A549 (cell line): ENCODE data around the gene ADARB1. TPM values are rescaled to one million over a fixed set of nuclear protein-coding genes. Genes with fewer than 3 reads are reported as not detected.

Source experiments
- ATAC-seq, 2 experiments: fragments of 200-7000 bp in 1 of 2; fragments of >200 bp in 1 of 2; cut with Nextera tagmentation in 1 of 2; cut with Tn5 transposase in 1 of 2; 3 replicates each; pipeline versions ENCODE4 v1.8.0 to v1.9.1; 2018 to 2020; ENCODE audit warnings: mild to moderate bottlenecking in 1 of 2, moderate library complexity in 1 of 2
- CTCF ChIA-PET: fragments of 300-600 bp; sonication (Branson Sonifier 250); formaldehyde crosslinking; extraction: SDS; loops from one replicate; lab custom pipeline; 2021; ENCODE audit warnings: antibody characterized with exemption, inconsistent platforms; lab: Yijun Ruan, JAX
- POLR2A ChIA-PET: fragments of 350-600 bp; formaldehyde crosslinking; extraction: SDS; loops from one replicate; lab custom pipeline; 2021; ENCODE audit warnings: antibody characterized with exemption, inconsistent platforms; lab: Yijun Ruan, JAX
- DNase-seq, 2 experiments: peaks; one replicate each; pipeline versions ENCODE4 v3.0.0 to v3.0.0-alpha.2; 2011 to 2016; ENCODE audit warnings: low read depth in 1 of 2, low spot score in 1 of 2
- FAIRE-seq: peaks from 2 replicates; lab custom pipeline; 2011; peaks lifted over from hg19 to GRCh38; lab: Jason Lieb, UNC
- H3K27ac ChIP-seq, 2 experiments: fragments of >200 bp; sonication (Bioruptor Twin); formaldehyde crosslinking; 3 replicates each; pipeline ENCODE4 v1.5.1; 2016 to 2017
- H3K4me1 ChIP-seq: fragments of >200 bp; sonication (Bioruptor Twin); formaldehyde crosslinking; 3 replicates; pipeline ENCODE4 v1.6.1; 2016
- H3K4me2 ChIP-seq: fragments of >200 bp; sonication (Bioruptor Twin); formaldehyde crosslinking; 3 replicates; pipeline ENCODE4 v1.6.1; 2016
- H3K4me3 ChIP-seq: fragments of >200 bp; sonication (Bioruptor Twin); formaldehyde crosslinking; 3 replicates; pipeline ENCODE4 v1.5.1; 2016
- H3K9me3 ChIP-seq: fragments of >200 bp; sonication (Bioruptor Twin); formaldehyde crosslinking; 3 replicates; pipeline ENCODE4 v1.6.1; 2016
- ATOH8 ChIP-seq: fragments of 250-450 bp; sonication (Bioruptor Pico); IDR thresholded peaks from 2 replicates; pipeline ENCODE4 v1.5.0; 2020; ENCODE audit warnings: low read depth, mild to moderate bottlenecking, moderate library complexity
- BHLHE40 ChIP-seq: IDR thresholded peaks from 2 replicates; pipeline ENCODE4 v1.6.1; 2012; ENCODE audit warnings: low read depth, low read length, inconsistent platforms
- CBX8 ChIP-seq: fragments of 200-600 bp; sonication (generic); IDR thresholded peaks from 2 replicates; pipeline ENCODE4 v1.6.1; 2016
- CEBPB ChIP-seq, 2 experiments: fragments of >200 bp in 1 of 2; sonication (Bioruptor Twin) in 1 of 2; formaldehyde crosslinking in 1 of 2; IDR thresholded peaks; 2 replicates each; pipeline ENCODE4 v1.6.1; 2012 to 2016
- EHF ChIP-seq: fragments of 250-450 bp; sonication (Bioruptor Pico); IDR thresholded peaks from 2 replicates; pipeline ENCODE4 v1.5.0; 2020; ENCODE audit warnings: mild to moderate bottlenecking
- EHMT2 ChIP-seq: fragments of 200-600 bp; sonication (generic); IDR thresholded peaks from 2 replicates; pipeline ENCODE4 v1.6.1; 2016; ENCODE audit warnings: antibody characterized with exemption, low read depth, mild to moderate bottlenecking, moderate library complexity
- EP300 ChIP-seq, 2 experiments: fragments of >200 bp; sonication (Bioruptor Twin); formaldehyde crosslinking; IDR thresholded peaks; 2 replicates in 1 of 2; 3 replicates in 1 of 2; pipeline ENCODE4 v1.6.1; 2016 to 2017
- FOXS1 ChIP-seq: fragments of 250-450 bp; sonication (Bioruptor Pico); IDR thresholded peaks from 2 replicates; pipeline ENCODE4 v1.5.0; 2020; ENCODE audit warnings: mild to moderate bottlenecking, moderate library complexity
- HDAC2 ChIP-seq: fragments of 200-600 bp; sonication (generic); IDR thresholded peaks from 2 replicates; pipeline ENCODE4 v1.6.1; 2016
- HOXB13 ChIP-seq: fragments of 250-450 bp; sonication (Bioruptor Pico); IDR thresholded peaks from 2 replicates; pipeline ENCODE4 v1.5.0; 2020; ENCODE audit warnings: low read depth, mild to moderate bottlenecking, moderate library complexity
- JUNB ChIP-seq: fragments of >200 bp; sonication (Bioruptor Twin); formaldehyde crosslinking; IDR thresholded peaks from 2 replicates; pipeline ENCODE4 v1.6.1; 2016
- KDM1A ChIP-seq: fragments of 200-600 bp; sonication (generic); IDR thresholded peaks from 2 replicates; pipeline ENCODE4 v1.6.1; 2016; ENCODE audit warnings: low read depth, mild to moderate bottlenecking
- MAFK ChIP-seq: fragments of 450-650 bp; IDR thresholded peaks from 2 replicates; pipeline ENCODE4 v1.6.1; 2014; ENCODE audit not compliant: partially characterized antibody
- MAX ChIP-seq: IDR thresholded peaks from 2 replicates; pipeline ENCODE4 v1.6.1; 2012
- MAZ ChIP-seq: fragments of 150-350 bp; IDR thresholded peaks from 2 replicates; pipeline ENCODE4 v1.6.1; 2014; ENCODE audit warnings: antibody characterized with exemption, low read depth, low read length, borderline replicate concordance
- NPAS2 ChIP-seq: fragments of 250-450 bp; sonication (Bioruptor Pico); IDR thresholded peaks from 2 replicates; pipeline ENCODE4 v1.8.0; 2022; ENCODE audit warnings: mild to moderate bottlenecking, moderate library complexity, borderline replicate concordance
- RAD21 ChIP-seq, 2 experiments: fragments of >200 bp in 1 of 2; sonication (Bioruptor Twin) in 1 of 2; formaldehyde crosslinking in 1 of 2; IDR thresholded peaks in 1 of 2; conservative IDR thresholded peaks in 1 of 2; 2 replicates in 1 of 2; 3 replicates in 1 of 2; pipeline ENCODE4 v1.6.1; 2012 to 2018; ENCODE audit warnings: inconsistent platforms in 1 of 2
- TFCP2L1 ChIP-seq: fragments of 250-450 bp; sonication (Bioruptor Pico); IDR thresholded peaks from 2 replicates; pipeline ENCODE4 v1.5.0; 2021; ENCODE audit warnings: mild to moderate bottlenecking
- USF2 ChIP-seq: fragments of 450-650 bp; IDR thresholded peaks from 2 replicates; pipeline ENCODE4 v1.6.1; 2014; ENCODE audit warnings: antibody characterized with exemption
- WGBS: methylation state at CpG from one replicate; pipeline ENCODE4 v1.1.6; 2017; ENCODE audit errors: missing lambda C conversion rate; 5-methylcytosine and 5-hydroxymethylcytosine counted together
- polyA plus RNA-seq, 4 experiments: library from polyadenylated mRNA; depleted of rRNA in 3 of 4; stranded (reverse); fragments of >200 nt; fragmentation: RNase III in 1 of 4; extraction: RNeasy Plus Mini Kit Qiagen cat#74134 plus additional on column Dnase treatment in 1 of 4; gene quantifications; 2 replicates in 3 of 4; 3 replicates in 1 of 4; pipeline ENCODE4 v1.2.3, GENCODE V29; 2011 to 2017

Gene ADARB1
- polyA plus RNA-seq, 2 of the 4 experiments (the other 2 are of a cell fraction): 3.2 to 5.7 TPM

- ChIA-PET POLR2A (no interaction called here), CTCF (interaction anchor here (1.6 kb wide), 1 partner anchor 19 kb away, joined by 4 read pairs; no protein-coding TSS in a partner anchor)
- no peaks in the 10 kb centered on the region for H3K9me3 ChIP-seq
- ATAC-seq (no peak), FAIRE-seq (no peak), DNase-seq (no peak)
- H3K4me2 ChIP-seq: no peak overlapping the region
- no peak overlapping the region for H3K27ac ChIP-seq
- WGBS: 59% methylated on average over 2 of the region's 3 CpGs
- no peaks in the 10 kb centered on the region for H3K4me1 ChIP-seq
- no peak overlapping the region for H3K4me3 ChIP-seq
- TF ChIP-seq HOXB13 (CRISPR knock-in tag): no peak
- no peak for TF ChIP-seq EHF
- TF ChIP-seq HDAC2: no peak
- no peak for TF ChIP-seq NPAS2 (CRISPR knock-in tag)
- TF ChIP-seq KDM1A: no peak
- TF ChIP-seq BHLHE40: no peak
- TF ChIP-seq RAD21 (conservative IDR thresholded peaks at IDR 0.05 in 1 of 2, IDR thresholded peaks at IDR 0.05 in 1 of 2): no peak
- TF ChIP-seq EHMT2: no peak
- no peak for TF ChIP-seq MAZ
- no peak for TF ChIP-seq CEBPB (IDR thresholded peaks at IDR 0.05)
Measured at GRCh38 chr21:45156459-45156858, 82.1 kb downstream of the ADARB1 start.

GRCh38 chr21:45157932-45158331 lies 83.6 kb downstream of the ADARB1 start:
- no peak for ATAC-seq
- no peak overlapping the region for H3K4me2 ChIP-seq

GRCh38 chr21:45158491-45159423 lies 84.4 kb downstream of the ADARB1 start:
- CTCF ChIA-PET: interaction anchor here (1.7 kb wide), 1 partner anchor 19 kb away, joined by 6 read pairs; no protein-coding TSS in a partner anchor
- H3K4me3 ChIP-seq: no peak overlapping the region
- no peak for ATAC-seq
- no peak for FAIRE-seq
- no peaks in the 10 kb centered on the region for H3K4me1 ChIP-seq
- POLR2A ChIA-PET: no interaction called here
- DNase-seq: no peak
- H3K4me2 ChIP-seq: no peak overlapping the region
- no peak overlapping the region for H3K27ac ChIP-seq
- 61% methylated on average over 15 of the region's 16 CpGs for WGBS
- no peak for TF ChIP-seq JUNB
- TF ChIP-seq MAX: no peak
- no peak for TF ChIP-seq NPAS2 (CRISPR knock-in tag)
- TF ChIP-seq HDAC2: no peak
- no peaks in the 10 kb centered on the region for H3K9me3 ChIP-seq

More at GRCh38 chr21:45157932-45158331, 83.6 kb downstream of the ADARB1 start:
- DNase-seq (no peak), FAIRE-seq (no peak)
- WGBS: 68% methylated on average over 5 of the region's 8 CpGs
- H3K27ac ChIP-seq: no peak overlapping the region
- no peaks in the 10 kb centered on the region for H3K9me3 ChIP-seq
- H3K4me3 ChIP-seq: no peak overlapping the region
- POLR2A ChIA-PET: no interaction called here
- H3K4me1 ChIP-seq: no peaks in the 10 kb centered on the region
- TF ChIP-seq CBX8: no peak
- TF ChIP-seq FOXS1 (CRISPR knock-in tag): no peak
- no peak for TF ChIP-seq EP300 (IDR thresholded peaks at IDR 0.05)
- TF ChIP-seq USF2: no peak
- no peak for TF ChIP-seq ATOH8 (CRISPR knock-in tag)
- TF ChIP-seq MAFK: no peak
- no peak for TF ChIP-seq TFCP2L1 (CRISPR knock-in tag)
- TF ChIP-seq, all 56 proteins: peak for 0
- CTCF ChIA-PET: interaction anchor here (1.6 to 1.7 kb wide), 2 partner anchors 18 to 20 kb away, joined by 4 to 6 read pairs; no protein-coding TSS in a partner anchor
